Epithelial cell of proximal tubule (primary cell): Measurements from ENCODE around the gene APP. TPM values are rescaled to one million over a fixed set of nuclear protein-coding genes. Genes with fewer than 3 reads are reported as not detected.

Experiments used
- DNase-seq: peaks from one replicate; pipeline ENCODE4 v3.0.0-alpha.2; 2011; ENCODE audit warnings: low read depth
- H3K4me3 ChIP-seq: 2 replicates; pipeline ENCODE4 v1.5.1; 2011; ENCODE audit warnings: low read depth, mild to moderate bottlenecking, low read length
- CTCF ChIP-seq: conservative IDR thresholded peaks from 2 replicates; pipeline ENCODE4 v1.5.1; 2012; ENCODE audit warnings: low read depth, mild to moderate bottlenecking, low read length
- total RNA-seq: library from RNA; depleted of rRNA; stranded (reverse); fragments of >200 nt; gene quantifications from 2 replicates; pipeline ENCODE4 v1.2.3, GENCODE V29; 2015

Gene APP
- total RNA-seq, 1 donor from 2014 or later: 510 TPM

DNA sequence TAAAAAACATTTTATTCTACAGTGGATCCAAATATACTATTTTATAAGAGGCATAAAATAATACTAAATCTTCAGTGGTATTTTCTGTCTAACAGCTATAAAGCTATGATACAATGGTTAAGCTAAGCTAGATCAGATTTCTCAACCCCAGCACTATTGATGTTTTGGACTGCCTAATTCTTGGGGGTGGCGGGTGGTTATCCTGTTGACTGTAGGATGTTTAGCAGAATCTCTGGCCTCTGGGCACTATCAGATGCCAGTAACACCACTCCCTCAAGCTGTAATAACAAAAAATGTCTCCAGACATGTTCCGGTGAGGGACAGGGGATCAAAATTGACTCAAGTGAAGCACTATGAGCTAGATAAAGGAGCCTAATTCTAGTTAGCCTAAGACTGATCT, 118.5 kb downstream of the APP start:
- no peak overlapping the region for H3K4me3 ChIP-seq
- TF ChIP-seq CTCF: no peak
- no peak for DNase-seq

DNA sequence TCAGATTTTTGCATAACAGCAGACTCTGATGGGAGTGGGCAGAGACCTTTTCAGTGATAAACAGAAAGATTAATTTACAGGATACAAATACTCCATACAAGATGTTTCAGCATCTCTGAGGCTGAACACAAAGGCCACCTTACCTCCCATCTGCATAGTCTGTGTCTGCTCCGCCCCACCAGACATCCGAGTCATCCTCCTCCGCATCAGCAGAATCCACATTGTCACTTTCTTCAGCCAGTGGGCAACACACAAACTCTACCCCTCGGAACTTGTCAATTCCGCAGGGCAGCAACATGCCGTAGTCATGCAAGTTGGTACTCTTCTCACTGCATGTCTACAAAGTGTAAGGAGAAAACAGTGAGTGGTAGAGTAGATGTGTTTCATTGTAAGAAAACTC, 119.7 kb downstream of the APP start:
- no peak overlapping the region for H3K4me3 ChIP-seq
- no peak for DNase-seq
- no peak for TF ChIP-seq CTCF

GRCh38 chr21:26049803-26050202, 120.8 kb downstream of the APP start:
- no peak for DNase-seq
- TF ChIP-seq CTCF: no peak
- no peak overlapping the region for H3K4me3 ChIP-seq

DNA sequence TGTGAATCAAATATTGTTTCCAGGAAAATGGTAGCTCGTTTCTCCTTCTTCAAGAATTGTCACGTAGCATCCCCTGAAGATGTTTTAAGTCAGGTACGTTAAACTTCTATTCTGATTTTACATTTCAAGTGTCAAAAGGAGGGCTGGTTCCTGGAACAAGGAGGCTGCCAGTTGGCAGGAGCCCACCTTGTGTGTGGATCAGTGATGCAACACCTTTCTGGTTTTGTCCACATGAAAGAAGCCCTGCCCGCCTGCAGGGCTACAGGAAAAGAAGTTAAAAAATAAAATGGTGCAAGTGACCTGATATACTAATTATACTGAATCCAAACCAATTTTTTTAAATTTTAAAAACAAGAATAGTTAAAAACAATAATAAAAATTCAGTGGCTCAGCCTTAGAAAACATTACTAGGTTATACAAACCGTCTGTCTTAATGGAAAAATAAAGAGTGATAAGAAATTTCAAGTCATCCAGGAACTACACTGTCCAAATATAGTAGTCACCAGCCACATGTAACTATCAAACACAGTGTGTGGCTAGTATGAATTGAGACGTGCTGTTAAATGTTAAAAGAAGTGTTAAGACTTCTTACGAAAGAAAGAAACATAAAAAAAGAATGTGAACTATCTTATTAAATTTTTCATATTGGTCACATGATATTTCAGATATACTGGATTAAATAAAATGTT, 123.1 kb downstream of the APP start:
- no peak for TF ChIP-seq CTCF
- no peak for DNase-seq
- no peak overlapping the region for H3K4me3 ChIP-seq

DNA sequence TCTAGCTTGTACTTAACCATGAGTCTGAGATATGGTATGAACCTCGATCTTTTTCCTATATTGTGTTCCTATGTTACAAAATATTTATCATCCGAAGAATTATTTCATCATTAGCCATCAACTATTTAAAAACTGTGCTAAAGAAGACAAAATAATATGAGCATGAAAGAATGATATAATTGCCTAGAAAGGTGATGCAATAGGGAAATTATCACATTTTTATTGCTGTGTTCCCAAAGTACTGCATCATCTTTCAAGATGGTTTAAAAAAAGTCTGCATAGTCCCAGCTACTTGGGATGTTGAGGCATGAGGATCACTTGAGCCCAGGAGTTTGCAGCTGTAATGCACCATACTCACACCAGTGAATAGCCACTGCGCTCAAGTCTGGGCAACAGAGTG, 126.7 kb downstream of the APP start:
- no peak overlapping the region for H3K4me3 ChIP-seq
- TF ChIP-seq CTCF: no peak
- DNase-seq: no peak

GRCh38 chr21:26042181-26042876, 128.2 kb downstream of the APP start:
- no peak overlapping the region for H3K4me3 ChIP-seq
- DNase-seq: no peak
- no peak for TF ChIP-seq CTCF
